GM12873 (cell line): ENCODE data around the gene WDR91.

Experiments
- TF ChIP-seq, protein P1 (sequence below): IDR thresholded peaks from 2 replicates; pipeline ENCODE4 v1.5.1; 2012; ENCODE audit warnings: low read depth, mild to moderate bottlenecking, moderate library complexity, low read length, control low read depth; ENCODE audit not compliant: insufficient read depth; ENCODE audit errors: missing control alignments

WDR91 gene

DNA sequence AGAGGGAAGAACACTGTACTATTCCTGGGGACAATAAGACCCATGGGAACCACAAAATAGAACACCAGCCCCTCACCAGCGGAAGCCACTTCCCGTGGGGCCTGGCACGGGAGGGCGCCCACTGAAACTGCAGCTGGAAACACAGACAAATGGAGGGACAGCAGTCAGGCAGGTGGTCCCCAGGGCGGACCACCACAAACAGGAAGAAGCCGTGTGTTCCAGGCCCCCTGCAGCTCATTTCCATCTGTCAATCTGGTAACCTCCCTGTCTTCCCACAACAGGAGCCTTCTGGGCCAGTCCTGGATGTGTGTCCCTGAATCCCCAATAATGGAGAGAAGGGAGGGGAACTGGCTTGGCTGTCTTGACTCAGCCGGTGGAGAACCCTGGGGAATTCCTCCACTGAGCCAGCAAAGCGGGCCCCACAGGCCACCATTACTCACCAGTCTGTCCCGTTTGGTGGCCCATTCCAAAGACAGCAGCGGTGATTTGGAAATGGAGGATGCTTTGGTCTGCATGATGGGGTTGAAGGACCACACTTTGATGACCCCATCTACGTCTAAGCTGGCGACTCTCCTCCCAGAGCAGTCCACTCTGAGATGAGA is 16.7 kb downstream of the WDR91 start:
- TF ChIP-seq, protein P1, sequence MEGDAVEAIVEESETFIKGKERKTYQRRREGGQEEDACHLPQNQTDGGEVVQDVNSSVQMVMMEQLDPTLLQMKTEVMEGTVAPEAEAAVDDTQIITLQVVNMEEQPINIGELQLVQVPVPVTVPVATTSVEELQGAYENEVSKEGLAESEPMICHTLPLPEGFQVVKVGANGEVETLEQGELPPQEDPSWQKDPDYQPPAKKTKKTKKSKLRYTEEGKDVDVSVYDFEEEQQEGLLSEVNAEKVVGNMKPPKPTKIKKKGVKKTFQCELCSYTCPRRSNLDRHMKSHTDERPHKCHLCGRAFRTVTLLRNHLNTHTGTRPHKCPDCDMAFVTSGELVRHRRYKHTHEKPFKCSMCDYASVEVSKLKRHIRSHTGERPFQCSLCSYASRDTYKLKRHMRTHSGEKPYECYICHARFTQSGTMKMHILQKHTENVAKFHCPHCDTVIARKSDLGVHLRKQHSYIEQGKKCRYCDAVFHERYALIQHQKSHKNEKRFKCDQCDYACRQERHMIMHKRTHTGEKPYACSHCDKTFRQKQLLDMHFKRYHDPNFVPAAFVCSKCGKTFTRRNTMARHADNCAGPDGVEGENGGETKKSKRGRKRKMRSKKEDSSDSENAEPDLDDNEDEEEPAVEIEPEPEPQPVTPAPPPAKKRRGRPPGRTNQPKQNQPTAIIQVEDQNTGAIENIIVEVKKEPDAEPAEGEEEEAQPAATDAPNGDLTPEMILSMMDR, result no peak

DNA sequence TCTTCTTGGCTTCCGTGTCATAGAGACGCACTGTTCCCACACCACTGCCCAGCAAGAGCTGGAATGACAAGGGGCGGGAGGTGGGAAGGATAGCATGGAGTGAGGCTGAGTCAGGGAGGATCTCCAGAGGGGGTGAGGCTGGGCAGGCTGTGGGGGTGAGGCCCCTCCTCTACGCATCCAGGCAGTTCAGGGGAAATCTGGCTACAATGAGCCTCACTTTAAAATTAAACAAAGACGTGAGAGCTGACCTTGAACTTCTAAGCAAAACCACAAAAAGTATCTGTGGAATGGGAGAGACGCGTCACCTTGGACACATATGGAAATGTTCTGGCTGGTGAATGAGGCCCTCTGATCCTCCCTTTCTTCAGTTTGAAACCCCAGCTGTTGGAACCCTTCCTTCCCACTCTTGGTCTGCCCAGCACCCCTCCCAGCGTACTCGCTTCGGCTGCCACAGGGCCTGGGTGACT is 17.7 kb downstream of the WDR91 start:
- TF ChIP-seq, protein P1, result no peak

DNA sequence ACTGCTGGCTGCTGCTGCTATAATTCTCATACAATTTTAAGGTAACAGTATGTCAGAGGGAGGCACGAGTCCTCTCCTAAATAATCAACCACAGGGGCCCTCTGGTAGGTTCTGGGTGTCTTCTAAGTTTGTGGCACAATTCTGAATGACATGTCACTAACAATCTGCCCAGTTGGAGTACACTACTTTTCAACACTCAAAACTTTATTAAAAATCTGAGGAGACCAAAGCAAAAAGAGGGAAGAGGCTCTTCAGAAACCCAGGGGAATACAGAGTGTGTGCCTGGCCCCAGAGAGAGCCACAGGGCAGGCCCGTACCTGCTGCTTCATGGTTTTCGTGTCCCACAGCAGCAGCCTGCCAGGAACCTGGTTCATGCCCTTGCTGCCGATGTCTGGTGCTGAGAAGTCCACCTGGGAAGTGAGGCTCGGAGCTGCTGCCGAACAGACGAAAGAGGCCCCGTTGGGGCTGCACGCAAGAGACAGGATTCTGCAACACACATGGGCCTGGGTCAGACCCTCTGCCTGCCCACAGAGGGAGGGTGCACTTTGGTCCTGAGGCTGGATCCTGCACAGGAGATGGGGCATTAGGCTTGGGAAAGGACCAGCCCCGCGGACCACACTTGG is 18.3 kb downstream of the WDR91 start:
- TF ChIP-seq, protein P1, result no peak

DNA sequence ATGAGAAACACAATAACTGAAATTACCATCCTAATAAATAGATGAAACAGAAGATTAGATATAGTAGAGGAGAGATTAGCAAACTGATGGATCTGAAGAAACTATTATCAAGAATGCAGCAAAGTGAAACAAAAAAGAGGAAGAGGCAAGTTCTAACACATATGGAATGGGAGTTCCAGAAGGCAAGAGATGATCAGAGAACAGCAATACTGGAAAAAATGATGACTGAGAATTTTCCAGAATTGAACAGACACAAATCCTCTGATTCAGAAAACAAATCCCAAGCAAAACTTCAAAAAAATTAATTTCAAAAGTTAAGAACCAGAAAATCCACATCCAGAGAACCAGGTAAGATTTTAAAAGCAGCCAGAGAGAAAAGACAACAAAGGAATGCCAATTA is 20.6 kb downstream of the WDR91 start:
- TF ChIP-seq, protein P1, result no peak

DNA sequence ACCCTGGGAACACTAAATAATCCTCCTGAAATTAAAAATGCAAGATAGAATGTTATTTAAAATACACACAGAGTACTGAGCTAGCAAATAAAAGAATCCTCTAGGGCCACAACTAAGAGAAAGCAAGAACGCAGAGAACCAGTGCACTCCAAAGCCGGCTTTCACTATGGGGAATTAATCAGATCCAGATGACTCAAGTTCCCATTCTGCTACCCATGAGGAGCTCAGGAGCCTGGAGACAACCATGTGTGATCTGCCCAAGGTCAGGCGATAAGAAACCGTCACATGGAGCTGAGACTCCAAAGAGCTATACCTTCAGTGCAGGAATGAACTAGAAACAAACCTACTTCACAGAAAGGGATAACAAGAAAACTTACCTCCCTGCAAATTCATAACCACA is 21.4 kb downstream of the WDR91 start:
- TF ChIP-seq, protein P1, result no peak

DNA sequence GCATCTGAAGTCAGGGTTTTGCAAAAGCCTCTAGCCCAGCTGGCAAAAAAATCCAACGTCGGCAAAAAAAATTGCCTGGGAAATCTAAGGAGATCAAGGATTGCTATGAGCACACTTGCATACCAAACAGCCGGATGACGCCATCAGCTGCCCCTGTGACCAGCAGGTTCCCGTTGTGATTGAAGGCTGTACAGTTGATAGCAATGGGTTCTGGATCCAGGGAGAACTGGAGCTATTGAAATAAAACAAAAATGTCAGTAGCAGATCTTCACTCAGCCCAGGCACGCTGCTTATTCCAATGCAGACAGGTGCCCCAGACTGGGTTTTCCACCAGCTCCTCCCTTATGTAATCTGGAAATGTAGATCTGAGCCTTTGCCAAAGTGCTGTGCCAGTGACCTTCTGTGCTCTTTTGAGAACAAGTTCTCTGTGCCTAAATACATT is 22.1 kb downstream of the WDR91 start:
- TF ChIP-seq, protein P1, result no peak

DNA sequence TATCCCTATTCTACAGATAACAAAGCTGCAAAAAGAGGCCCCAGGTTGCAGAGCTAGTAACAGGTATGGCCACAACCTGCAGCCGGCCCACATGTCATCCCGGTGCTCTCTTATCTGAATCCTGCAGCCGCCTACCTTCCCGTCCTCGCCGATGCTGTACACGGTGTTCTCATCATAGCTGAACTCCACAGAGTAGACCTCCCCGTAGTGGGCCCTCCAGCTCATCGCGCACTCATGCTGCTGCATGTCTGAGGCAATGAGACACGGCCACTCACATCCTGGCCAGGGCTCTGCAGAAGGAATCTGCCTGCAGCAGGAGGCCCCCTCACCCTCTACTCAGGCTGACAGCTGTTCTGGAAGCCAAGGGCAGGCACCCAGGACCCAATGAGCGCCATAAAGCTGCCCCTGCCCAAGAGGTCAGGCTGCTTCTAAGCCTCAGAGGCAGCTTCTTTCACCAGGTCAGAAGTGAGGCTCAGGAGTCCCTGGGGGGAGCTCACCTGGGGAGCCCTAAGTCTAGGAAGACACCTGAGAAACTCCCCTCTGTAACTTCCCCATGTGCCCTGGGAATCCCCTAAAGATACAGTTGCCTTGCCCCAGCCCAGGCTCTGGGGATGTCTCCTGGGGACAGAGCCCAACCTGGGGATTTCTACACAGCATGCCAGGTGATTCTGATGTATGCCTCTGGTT is 22.9 kb downstream of the WDR91 start:
- TF ChIP-seq, protein P1, result no peak
